Right forelimb (tissue), 1 donor: ENCODE results near the gene TMEM254.
"Not testable (repeated sequence)": the region's sequence is repeated elsewhere in the genome, so short reads cannot be mapped to it uniquely, and the experiment has no call there.

Source experiments
- DNase-seq: peaks from one replicate; pipeline ENCODE4 v3.0.0-alpha.2; 2018

Gene TMEM254

GRCh38 chr10:80133687-80134086 is 55.2 kb downstream of the TMEM254 start:
- DNase-seq: not testable (repeated sequence)

GRCh38 chr10:80136134-80136571 is 57.7 kb downstream of the TMEM254 start:
- peak; percentile 92 for DNase-seq

GRCh38 chr10:80137031-80137862 is 58.8 kb downstream of the TMEM254 start:
- DNase-seq: peak; percentile 75

- no peak for DNase-seq
Observed at GRCh38 chr10:80137920-80138319, 59.5 kb downstream of the TMEM254 start.

- no peak for DNase-seq
Observed at GRCh38 chr10:80139265-80139664, 60.8 kb downstream of the TMEM254 start.

- no peak for DNase-seq
Observed at GRCh38 chr10:80140251-80140650, 61.8 kb downstream of the TMEM254 start.

GRCh38 chr10:80141696-80142460 is 63.4 kb downstream of the TMEM254 start:
- no peak for DNase-seq
